ENCODE results near the gene SFTPD. TPM values are rescaled to one million over a fixed set of nuclear protein-coding genes. Genes with fewer than 3 reads are reported as not detected.

SFTPD gene
- total and polyA plus RNA-seq, 7 donors = 0.03 to 0.21 (median 0.07) TPM; not detected in 4

GRCh38 chr10:79985481-79986072 lies 36.7 kb upstream of the SFTPD start:
- TF ChIP-seq CTCF (IDR thresholded peaks at IDR 0.05) = no peak
- no peak overlapping the region for H3K27ac ChIP-seq
- ATAC-seq (no peak), DNase-seq (no peak)
- H3K4me3 ChIP-seq = no peak overlapping the region
- WGBS, 3 donors = 85 to 88% (median 86%) methylated on average over 3 of the region's 3 CpGs
- intact Hi-C loops (cut with DNase I) = no loop called here
- peaks cover 7% of the 10 kb centered on the region for H3K4me1 ChIP-seq
- peaks cover 0 to 21% (median 2%) of the 10 kb centered on the region in 3 donors for H3K27me3 ChIP-seq (ENCODE audit: insufficient read depth in 3 of 3, low read length in 2 of 3)
- no peaks in the 10 kb centered on the region for H3K36me3 ChIP-seq (ENCODE audit: insufficient read depth in 1 of 2, low read depth in 1 of 2)
- peaks cover 2% of the 10 kb centered on the region for H3K9me3 ChIP-seq

GRCh38 chr10:79984851-79985250 lies 35.9 kb upstream of the SFTPD start:
- 84 to 86% (median 84%) methylated on average over 9 of the region's 9 CpGs for WGBS, 3 donors
- no peak for ATAC-seq
- TF ChIP-seq CTCF (IDR thresholded peaks at IDR 0.05) = no peak
- intact Hi-C loops (cut with DNase I) = no loop called here
- peaks cover 0 to 21% (median 2%) of the 10 kb centered on the region in 3 donors for H3K27me3 ChIP-seq (ENCODE audit: insufficient read depth in 3 of 3, low read length in 2 of 3)
- H3K4me3 ChIP-seq = no peak overlapping the region
- no peaks in the 10 kb centered on the region for H3K36me3 ChIP-seq (ENCODE audit: insufficient read depth in 1 of 2, low read depth in 1 of 2)
- DNase-seq = no peak
- no peaks in the 10 kb centered on the region for H3K9me3 ChIP-seq
- no peak overlapping the region for H3K27ac ChIP-seq
- H3K4me1 ChIP-seq = peaks cover 7% of the 10 kb centered on the region

GRCh38 chr10:79983286-79983909 lies 34.5 kb upstream of the SFTPD start:
- no peak for TF ChIP-seq CTCF (IDR thresholded peaks at IDR 0.05)
- no peak for ATAC-seq
- Histone ChIP-seq H3K27me3 (ENCODE audit: insufficient read depth in 3 of 3, low read length in 2 of 3) (peaks cover 0 to 21% (median 2%) of the 10 kb centered on the region in 3 donors), H3K4me1 (peaks cover 7% of the 10 kb centered on the region), H3K27ac (no peak overlapping the region), H3K9me3 (no peaks in the 10 kb centered on the region), H3K36me3 (ENCODE audit: insufficient read depth in 1 of 2, low read depth in 1 of 2) (no peaks in the 10 kb centered on the region), H3K4me3 (no peak overlapping the region)
- DNase-seq = no peak
- intact Hi-C loops (cut with DNase I) = no loop called here
- 42 to 59% (median 49%) methylated on average over 37 to 40 of the region's 40 CpGs for WGBS, 3 donors

- Histone ChIP-seq H3K4me1 (peaks cover 7% of the 10 kb centered on the region), H3K9me3 (no peaks in the 10 kb centered on the region), H3K27ac (no peak overlapping the region), H3K27me3 (ENCODE audit: insufficient read depth in 3 of 3, low read length in 2 of 3) (peaks cover 0 to 21% (median 2%) of the 10 kb centered on the region in 3 donors), H3K4me3 (no peak overlapping the region), H3K36me3 (ENCODE audit: insufficient read depth in 1 of 2, low read depth in 1 of 2) (no peaks in the 10 kb centered on the region)
- ATAC-seq = no peak
- 35 to 43% (median 36%) methylated on average over 11 of the region's 11 CpGs for WGBS, 3 donors
- DNase-seq = no peak
- no peak for TF ChIP-seq CTCF (IDR thresholded peaks at IDR 0.05)
- intact Hi-C loops (cut with DNase I) = no loop called here
Measured at GRCh38 chr10:79982861-79983260, 34.0 kb upstream of the SFTPD start.

All from psoas muscle (tissue), 8 donors.